Astrocyte of the cerebellum (primary cell): ENCODE data around the gene LRRC8D.

Experiments used
- DNase-seq: peaks from one replicate; pipeline ENCODE4 v3.0.0-alpha.2; 2011; ENCODE audit warnings: low read depth
- H3K4me3 ChIP-seq: 2 replicates; pipeline ENCODE4 v1.5.1; 2011; ENCODE audit warnings: mild to moderate bottlenecking, low read depth, low read length, moderate library complexity
- in situ Hi-C: cut with HindIII; loops from 2 replicates; pipeline ENCODE4 v1.10.0; 2017; ENCODE audit warnings: low sequenced_read_pairs
- TF ChIP-seq, protein P1 (sequence below): IDR thresholded peaks from 2 replicates; pipeline ENCODE4 v1.5.1; 2012; ENCODE audit warnings: low read length, low read depth, moderate library complexity, mild to moderate bottlenecking; ENCODE audit errors: missing control alignments

LRRC8D gene

DNA sequence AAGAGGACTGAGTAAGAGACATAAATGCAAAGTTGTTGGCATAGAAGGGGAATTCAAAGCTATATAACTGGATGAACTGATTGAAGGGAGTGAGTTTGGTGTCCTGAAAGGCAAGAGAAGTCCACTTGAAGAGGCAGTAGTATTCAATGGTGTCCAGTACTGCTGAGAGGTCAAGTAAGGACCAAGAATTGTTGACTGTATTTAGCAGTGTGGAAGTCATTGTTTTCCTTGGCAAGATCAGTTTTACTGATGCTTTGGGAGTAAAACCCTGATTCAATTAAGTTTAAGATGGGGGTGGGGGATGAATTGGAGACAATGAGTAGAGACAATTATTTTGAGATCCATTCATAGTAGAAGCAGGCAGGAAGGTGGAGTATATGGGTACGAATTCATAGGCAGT, 5.8 kb upstream of the LRRC8D start:
- in situ Hi-C loops: no loop called here
- no peak overlapping the region for H3K4me3 ChIP-seq
- DNase-seq: no peak
- TF ChIP-seq, protein P1, sequence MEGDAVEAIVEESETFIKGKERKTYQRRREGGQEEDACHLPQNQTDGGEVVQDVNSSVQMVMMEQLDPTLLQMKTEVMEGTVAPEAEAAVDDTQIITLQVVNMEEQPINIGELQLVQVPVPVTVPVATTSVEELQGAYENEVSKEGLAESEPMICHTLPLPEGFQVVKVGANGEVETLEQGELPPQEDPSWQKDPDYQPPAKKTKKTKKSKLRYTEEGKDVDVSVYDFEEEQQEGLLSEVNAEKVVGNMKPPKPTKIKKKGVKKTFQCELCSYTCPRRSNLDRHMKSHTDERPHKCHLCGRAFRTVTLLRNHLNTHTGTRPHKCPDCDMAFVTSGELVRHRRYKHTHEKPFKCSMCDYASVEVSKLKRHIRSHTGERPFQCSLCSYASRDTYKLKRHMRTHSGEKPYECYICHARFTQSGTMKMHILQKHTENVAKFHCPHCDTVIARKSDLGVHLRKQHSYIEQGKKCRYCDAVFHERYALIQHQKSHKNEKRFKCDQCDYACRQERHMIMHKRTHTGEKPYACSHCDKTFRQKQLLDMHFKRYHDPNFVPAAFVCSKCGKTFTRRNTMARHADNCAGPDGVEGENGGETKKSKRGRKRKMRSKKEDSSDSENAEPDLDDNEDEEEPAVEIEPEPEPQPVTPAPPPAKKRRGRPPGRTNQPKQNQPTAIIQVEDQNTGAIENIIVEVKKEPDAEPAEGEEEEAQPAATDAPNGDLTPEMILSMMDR: no peak

DNA sequence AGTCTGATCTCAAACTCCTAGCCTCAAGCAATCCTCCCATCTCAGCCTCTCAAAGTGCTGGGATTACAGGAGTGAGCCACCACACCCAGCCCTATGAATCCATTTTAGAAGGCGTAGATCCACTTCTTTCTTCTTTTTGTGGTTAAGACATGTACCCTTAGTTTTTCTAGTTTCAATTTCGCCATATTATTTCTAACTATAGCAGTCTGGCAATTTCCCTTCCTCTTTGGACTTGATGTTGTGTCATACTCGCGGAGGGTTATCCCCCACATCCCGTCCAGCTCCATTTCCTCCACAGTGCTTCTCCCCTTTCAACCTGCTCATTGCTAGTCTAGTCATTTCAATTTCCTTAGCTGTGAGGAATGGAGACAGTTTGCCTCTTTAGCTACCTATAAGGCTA, 5.2 kb upstream of the LRRC8D start:
- in situ Hi-C loops: no loop called here
- no peak overlapping the region for H3K4me3 ChIP-seq
- TF ChIP-seq, protein P1: no peak
- DNase-seq: no peak

DNA sequence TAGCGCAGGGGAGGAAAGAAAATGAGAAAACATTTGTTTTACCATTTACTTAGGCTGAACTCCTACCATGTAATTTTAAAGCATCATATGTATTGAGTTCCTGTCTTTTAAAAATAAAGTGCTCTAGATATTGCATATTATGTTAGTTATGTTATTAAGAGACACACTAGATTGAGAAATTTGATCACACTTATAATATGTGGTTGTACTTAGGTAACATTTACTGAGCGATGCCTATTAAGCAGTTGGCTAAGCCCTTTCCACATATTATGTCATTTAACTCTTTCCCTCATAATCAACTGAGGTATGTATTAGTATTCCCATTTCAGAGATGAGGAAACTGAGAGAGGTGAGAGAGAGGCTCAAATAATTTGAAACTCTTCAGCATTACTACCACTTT, 4.5 kb upstream of the LRRC8D start:
- TF ChIP-seq, protein P1: no peak
- no peak overlapping the region for H3K4me3 ChIP-seq
- DNase-seq: no peak
- in situ Hi-C loops: no loop called here

DNA sequence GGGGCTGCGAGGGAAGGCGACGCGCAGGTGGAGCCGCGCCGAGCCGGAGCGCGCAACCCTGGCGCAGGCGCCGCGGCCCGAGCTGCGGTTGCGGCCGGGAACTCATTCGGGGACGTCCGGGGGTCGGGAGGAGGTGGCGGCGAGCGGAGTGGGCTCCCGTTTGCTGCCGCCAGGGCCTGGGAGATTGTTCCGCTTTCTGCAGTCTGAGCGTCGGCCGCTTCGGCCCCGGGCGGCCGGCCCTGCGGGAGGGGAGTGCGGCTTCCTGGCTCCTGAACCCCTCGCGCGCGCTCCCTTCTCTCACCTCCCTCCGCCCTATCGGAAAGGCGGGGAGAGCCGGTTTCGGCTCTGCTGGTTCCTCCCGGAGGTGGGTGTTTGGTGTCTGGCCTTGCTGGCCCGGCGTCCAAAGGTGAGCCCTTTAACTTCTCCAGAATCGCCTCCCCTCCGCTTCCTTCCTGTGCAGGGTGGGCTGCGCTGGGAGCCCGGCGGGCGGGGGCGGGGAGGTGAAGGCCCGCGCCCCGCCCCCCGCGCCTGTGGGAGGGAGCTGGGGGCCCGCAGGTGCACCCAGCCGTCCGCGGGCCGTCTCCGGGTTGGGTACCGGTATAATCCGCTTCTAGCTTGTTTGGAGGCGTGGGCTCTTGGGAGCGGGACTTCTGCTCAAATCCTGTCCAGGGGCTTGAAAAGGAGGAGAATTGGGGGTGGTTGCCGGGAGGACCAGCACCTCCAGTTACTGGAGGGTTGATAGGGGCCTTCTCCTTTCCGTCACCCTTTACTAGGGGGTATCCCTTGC, 683 bp downstream of the LRRC8D start:
- peak overlapping the region; percentile 71 for H3K4me3 ChIP-seq
- no peak for DNase-seq
- TF ChIP-seq, protein P1: no peak
- in situ Hi-C loops: no loop called here

DNA sequence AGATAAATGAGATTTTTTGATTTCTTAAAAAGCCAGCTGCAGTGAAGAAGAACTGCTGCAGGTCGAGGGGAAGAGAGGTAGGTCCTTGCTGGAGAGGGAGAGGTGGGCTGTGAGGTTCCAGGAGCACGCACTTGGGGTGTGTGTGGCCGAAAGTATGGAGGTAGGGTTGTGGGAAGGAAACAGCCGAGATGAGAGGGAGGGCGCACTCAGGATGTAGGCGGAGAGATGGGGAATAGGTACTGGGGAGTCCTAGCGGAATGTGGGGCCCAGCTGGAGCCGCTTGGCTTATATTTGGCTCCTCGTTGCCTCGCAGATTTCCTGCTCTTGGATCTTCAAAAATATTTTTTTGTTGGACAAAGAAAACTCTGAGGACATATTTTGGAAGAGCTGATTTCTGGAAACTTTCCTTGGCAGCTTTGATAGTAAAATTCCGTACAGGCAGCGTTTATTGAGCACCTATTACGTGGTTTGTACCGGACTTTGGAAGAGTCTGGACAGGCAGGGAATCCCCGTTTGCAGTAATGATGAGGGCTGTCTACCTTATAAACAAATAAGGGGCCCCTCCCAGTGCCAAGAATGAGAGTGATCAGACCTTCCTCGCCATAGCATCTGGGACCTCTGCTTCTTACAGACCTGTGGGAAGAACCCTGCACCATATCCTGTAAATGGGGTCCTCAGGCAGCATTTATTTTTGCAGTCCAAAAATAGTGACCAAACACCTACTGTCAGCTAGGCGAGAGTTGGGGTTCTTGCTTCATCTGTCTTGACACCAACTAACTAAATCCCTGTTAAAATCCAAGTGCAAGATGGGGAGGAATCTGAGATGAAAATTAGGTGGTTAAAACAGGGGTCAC, 1.5 kb downstream of the LRRC8D start:
- H3K4me3 ChIP-seq: peak overlapping the region; percentile 71
- TF ChIP-seq, protein P1: no peak
- DNase-seq: no peak
- in situ Hi-C loops: no loop called here

DNA sequence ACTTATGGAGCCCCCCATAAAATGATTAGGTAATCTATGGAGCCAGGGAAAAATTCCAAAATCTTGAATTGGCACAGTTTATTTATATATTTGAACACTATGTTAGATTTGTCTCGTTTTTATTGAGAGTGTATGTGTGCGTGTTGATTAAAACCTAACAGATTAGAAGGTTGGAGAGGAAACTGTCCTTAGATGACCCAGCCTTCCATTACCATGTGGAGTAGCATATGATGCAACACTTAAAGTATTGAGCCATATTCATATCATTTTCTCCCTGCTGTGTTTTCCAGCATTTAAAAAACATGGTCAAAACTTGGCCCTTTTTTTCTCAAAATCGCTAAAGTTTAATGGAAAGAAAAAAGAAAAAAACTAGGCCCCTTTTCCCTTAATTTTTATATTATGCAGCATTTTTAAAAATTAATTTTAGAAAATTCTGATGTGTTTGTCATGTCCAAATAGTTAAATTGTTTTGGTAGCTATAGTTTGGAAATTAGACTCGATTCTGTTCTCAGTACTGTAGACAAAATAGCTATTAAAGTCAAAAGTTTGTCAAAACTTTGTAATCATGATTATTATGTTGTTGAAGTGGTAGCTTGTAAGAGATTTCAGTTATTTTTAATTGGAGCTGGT, 2.3 kb downstream of the LRRC8D start:
- H3K4me3 ChIP-seq: no peak overlapping the region
- in situ Hi-C loops: no loop called here
- TF ChIP-seq, protein P1: no peak
- no peak for DNase-seq
